Amygdala (tissue), 56 donors: ENCODE data around the gene NLRP6.
A peak's percentile ranks its signal among the peaks of the same experiment; 100 is the strongest.

Experiments
- DNase-seq, 56 donors: peaks; one replicate each; lab custom pipeline; 2025; lab: John Stamatoyannopoulos, UW

NLRP6 gene

GRCh38 chr11:255176-255575 is 23.0 kb upstream of the NLRP6 start:
- no peak for DNase-seq

GRCh38 chr11:255816-256215 is 22.4 kb upstream of the NLRP6 start:
- no peak for DNase-seq

- no peak for DNase-seq
These were observed 21.1 kb upstream of the NLRP6 start for GRCh38 chr11:256952-257737.

- DNase-seq, result no peak
These were observed 20.3 kb upstream of the NLRP6 start for GRCh38 chr11:257766-258493.

- DNase-seq, result no peak
These were observed 18.8 kb upstream of the NLRP6 start for GRCh38 chr11:259413-259812.

- DNase-seq, result no peak
These were observed 16.6 kb upstream of the NLRP6 start for GRCh38 chr11:261624-262023.

GRCh38 chr11:266676-267439 is 11.3 kb upstream of the NLRP6 start:
- no peak for DNase-seq

GRCh38 chr11:267491-267994 is 10.7 kb upstream of the NLRP6 start:
- DNase-seq, result no peak

GRCh38 chr11:268716-269145 is 9.5 kb upstream of the NLRP6 start:
- peak in 9 of 56 donors; percentile 14 to 52 (median 35) for DNase-seq

- no peak for DNase-seq
These were observed 8.9 kb upstream of the NLRP6 start for GRCh38 chr11:269146-269890.

- no peak for DNase-seq
These were observed 7.5 kb upstream of the NLRP6 start for GRCh38 chr11:270451-271318.

- DNase-seq, result no peak
These were observed 6.9 kb upstream of the NLRP6 start for GRCh38 chr11:271319-271715.

- no peak for DNase-seq
These were observed 5.8 kb upstream of the NLRP6 start for GRCh38 chr11:272195-272930.

GRCh38 chr11:272931-273198 is 5.3 kb upstream of the NLRP6 start:
- DNase-seq, result no peak

- DNase-seq, result no peak
These were observed 2.0 kb upstream of the NLRP6 start for GRCh38 chr11:276219-276618.

GRCh38 chr11:279040-279965 is 1.1 kb downstream of the NLRP6 start:
- DNase-seq, result no peak

- no peak for DNase-seq
These were observed 1.9 kb downstream of the NLRP6 start for GRCh38 chr11:279966-280705.
